ENCODE measurements around the gene MYBPC1.

The MYBPC1 gene

GRCh38 chr12:101566318-101566717 is 28.5 kb upstream of the MYBPC1 start:
- no peak for DNase-seq (ENCODE audit: extremely low read depth, low read depth)
- no peak for TF ChIP-seq CTCF (IDR thresholded peaks at IDR 0.05; ENCODE audit: low read depth, low read length)

- no peak for DNase-seq (ENCODE audit: extremely low read depth, low read depth)
- TF ChIP-seq CTCF (IDR thresholded peaks at IDR 0.05; ENCODE audit: low read depth, low read length): no peak
These were observed 26.9 kb upstream of the MYBPC1 start for GRCh38 chr12:101567918-101568317.

DNA sequence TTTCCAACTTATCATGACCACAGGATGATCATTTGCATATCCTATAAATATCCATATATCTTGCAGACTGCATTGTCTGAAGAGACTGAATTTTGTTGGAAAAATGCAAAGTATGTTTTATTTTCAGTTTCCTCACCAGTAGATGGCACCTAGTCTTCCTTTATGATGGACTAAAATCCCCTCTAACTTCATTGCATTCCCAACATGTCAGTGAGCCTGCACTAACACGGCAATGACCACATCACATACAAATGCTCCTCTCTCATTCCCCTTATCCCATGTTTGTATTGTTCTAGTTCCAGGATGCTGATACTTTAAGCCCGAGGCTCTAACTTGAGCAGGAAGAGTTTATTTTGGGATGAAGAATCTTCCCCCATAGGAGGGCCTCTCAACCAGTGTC is 24.7 kb upstream of the MYBPC1 start:
- DNase-seq (ENCODE audit: extremely low read depth, low read depth): peak; percentile 7
- TF ChIP-seq CTCF (IDR thresholded peaks at IDR 0.05; ENCODE audit: low read depth, low read length): peak; percentile 28

DNA sequence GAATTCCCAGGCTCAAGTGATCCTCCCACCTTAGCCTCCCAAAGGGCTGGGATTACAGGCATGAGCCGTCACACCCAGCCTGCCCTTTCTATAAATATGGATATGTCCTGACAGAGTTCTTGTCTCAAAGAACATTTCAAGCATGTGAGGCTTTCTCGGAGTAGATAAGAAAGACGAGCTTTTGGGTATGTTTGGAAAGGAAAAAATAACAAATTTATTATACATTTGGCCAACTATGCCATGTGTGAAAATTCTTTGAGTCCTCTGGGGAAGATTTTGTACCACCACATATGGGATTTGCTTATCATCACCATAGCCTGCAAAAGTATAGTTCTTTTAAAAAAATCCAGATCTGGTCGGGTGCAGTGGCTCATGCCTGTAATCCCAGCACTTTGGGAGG is 23.7 kb upstream of the MYBPC1 start:
- DNase-seq (ENCODE audit: extremely low read depth, low read depth): no peak
- TF ChIP-seq CTCF (IDR thresholded peaks at IDR 0.05; ENCODE audit: low read depth, low read length): no peak

GRCh38 chr12:101573743-101574142 is 21.0 kb upstream of the MYBPC1 start:
- TF ChIP-seq CTCF (IDR thresholded peaks at IDR 0.05; ENCODE audit: low read depth, low read length): no peak
- no peak for DNase-seq (ENCODE audit: extremely low read depth, low read depth)

- TF ChIP-seq CTCF (IDR thresholded peaks at IDR 0.05; ENCODE audit: low read depth, low read length): no peak
- DNase-seq (ENCODE audit: extremely low read depth, low read depth): no peak
These were observed 16.4 kb upstream of the MYBPC1 start for GRCh38 chr12:101578417-101578816.

DNA sequence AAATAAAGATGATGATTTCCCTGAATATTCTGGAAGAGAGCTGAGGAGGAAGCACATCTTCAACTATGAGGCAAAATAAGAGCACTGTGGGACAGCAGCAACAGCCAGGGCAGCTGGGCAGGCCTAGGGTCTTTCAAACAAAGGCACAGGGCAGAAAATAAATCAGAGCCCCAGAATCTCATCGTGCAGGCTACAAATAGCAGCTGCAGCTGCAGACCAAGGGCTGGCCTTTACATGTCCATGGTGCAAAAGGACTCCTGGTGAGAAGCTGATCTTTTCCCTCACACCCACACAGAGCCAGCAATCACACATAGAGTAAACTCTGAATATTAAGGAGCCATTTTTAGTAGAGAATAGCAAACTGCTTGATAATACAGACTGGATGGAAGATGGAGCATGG is 13.6 kb upstream of the MYBPC1 start:
- TF ChIP-seq CTCF (IDR thresholded peaks at IDR 0.05; ENCODE audit: low read depth, low read length): no peak
- DNase-seq (ENCODE audit: extremely low read depth, low read depth): no peak

Measured in AG09319 (cell line).